ENCODE measurements around the gene EGF.

Gene EGF

GRCh38 chr4:109989618-109990017 lies 76.9 kb downstream of the EGF start:
- DNase-seq (ENCODE audit: insufficient read length, low spot score), result no peak
- FAIRE-seq, result no peak

GRCh38 chr4:109990261-109991257 lies 77.9 kb downstream of the EGF start:
- peak; percentile 96 for FAIRE-seq

GRCh38 chr4:109993116-109993515 lies 80.4 kb downstream of the EGF start:
- FAIRE-seq (no peak), DNase-seq (ENCODE audit: insufficient read length, low spot score) (no peak)

More at GRCh38 chr4:109990261-109991257, 77.9 kb downstream of the EGF start:
- peak; percentile 46 for DNase-seq (ENCODE audit: insufficient read length, low spot score)

- DNase-seq (ENCODE audit: insufficient read length, low spot score) (peak; percentile 23), FAIRE-seq (peak; percentile 82)
Observed at GRCh38 chr4:109994415-109994827, 81.7 kb downstream of the EGF start.

GRCh38 chr4:109996526-109996925 lies 83.8 kb downstream of the EGF start:
- DNase-seq (ENCODE audit: insufficient read length, low spot score), result no peak
- no peak for FAIRE-seq

- FAIRE-seq (peak; percentile 90), DNase-seq (ENCODE audit: insufficient read length, low spot score) (peak; percentile 40)
Observed at GRCh38 chr4:109998867-109999584, 86.3 kb downstream of the EGF start.

GRCh38 chr4:109999585-109999912 lies 86.9 kb downstream of the EGF start:
- DNase-seq (ENCODE audit: insufficient read length, low spot score), result no peak
- FAIRE-seq, result no peak

- FAIRE-seq (no peak), DNase-seq (ENCODE audit: insufficient read length, low spot score) (no peak)
Observed at GRCh38 chr4:110002326-110002725, 89.6 kb downstream of the EGF start.

- FAIRE-seq (no peak), DNase-seq (ENCODE audit: insufficient read length, low spot score) (no peak)
Observed at GRCh38 chr4:110003401-110004187, 90.9 kb downstream of the EGF start.

GRCh38 chr4:110004556-110004955 lies 91.9 kb downstream of the EGF start:
- no peak for DNase-seq (ENCODE audit: insufficient read length, low spot score)
- no peak for FAIRE-seq

GRCh38 chr4:110005461-110006056 lies 92.9 kb downstream of the EGF start:
- FAIRE-seq (peak; percentile 92), DNase-seq (ENCODE audit: insufficient read length, low spot score) (peak; percentile 18)

GRCh38 chr4:110007217-110007616 lies 94.5 kb downstream of the EGF start:
- FAIRE-seq (peak; percentile 18), DNase-seq (ENCODE audit: insufficient read length, low spot score) (no peak)

GRCh38 chr4:110008540-110008939 lies 95.9 kb downstream of the EGF start:
- DNase-seq (ENCODE audit: insufficient read length, low spot score) (no peak), FAIRE-seq (no peak)

GRCh38 chr4:110009550-110009949 lies 96.9 kb downstream of the EGF start:
- no peak for FAIRE-seq
- DNase-seq (ENCODE audit: insufficient read length, low spot score), result no peak

- DNase-seq (ENCODE audit: insufficient read length, low spot score) (no peak), FAIRE-seq (peak; percentile 4)
Observed at GRCh38 chr4:110010797-110011196, 98.1 kb downstream of the EGF start.

GRCh38 chr4:110012917-110013316 lies 100.2 kb downstream of the EGF start:
- DNase-seq (ENCODE audit: insufficient read length, low spot score), result no peak
- FAIRE-seq, result peak; percentile 42

GRCh38 chr4:110014233-110014632 lies 101.5 kb downstream of the EGF start:
- FAIRE-seq (no peak), DNase-seq (ENCODE audit: insufficient read length, low spot score) (no peak)

- no peak for DNase-seq (ENCODE audit: insufficient read length, low spot score)
Observed at GRCh38 chr4:110019153-110019552, 106.5 kb downstream of the EGF start.

GRCh38 chr4:110020139-110020538 lies 107.5 kb downstream of the EGF start:
- no peak for DNase-seq (ENCODE audit: insufficient read length, low spot score)
- FAIRE-seq, result no peak

More at GRCh38 chr4:110019153-110019552, 106.5 kb downstream of the EGF start:
- FAIRE-seq, result no peak

- no peak for FAIRE-seq
- no peak for DNase-seq (ENCODE audit: insufficient read length, low spot score)
Observed at GRCh38 chr4:110020646-110021443, 108.2 kb downstream of the EGF start.
